Activated CD4-positive, alpha-beta T cell treated with anti-CD3 and anti-CD28 coated beads, Interleukin-2, Interleukin-4, amounts not matched to agents 100 ng/mL and 50 ng/mL, durations not matched to agents 16 hours and 8 hours (primary cell): ENCODE data around the gene ADO.

Source experiments
- DNase-seq: peaks from one replicate; pipeline ENCODE4 v3.0.0-alpha.2; 2020; ENCODE audit warnings: low spot score

Gene ADO

DNA sequence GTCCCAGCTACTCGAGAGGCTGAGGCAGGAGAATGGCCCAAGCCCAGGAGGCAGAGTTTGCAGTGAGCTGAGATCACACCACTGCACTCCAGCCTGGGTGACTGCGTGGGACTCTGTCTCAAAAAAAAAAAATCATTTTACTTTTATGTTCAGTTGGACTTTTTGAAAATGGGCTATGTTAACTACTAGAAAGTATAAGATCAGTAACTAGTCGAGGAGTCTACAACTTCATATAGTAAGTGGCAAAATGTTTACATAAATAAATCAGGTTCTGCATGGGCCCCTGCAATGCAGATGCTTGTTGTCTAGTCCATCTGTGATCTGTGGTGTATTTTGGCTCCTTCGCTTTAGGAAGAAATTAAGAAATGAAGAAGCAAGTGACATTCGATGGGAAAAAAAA is 12.3 kb upstream of the ADO start:
- no peak for DNase-seq

DNA sequence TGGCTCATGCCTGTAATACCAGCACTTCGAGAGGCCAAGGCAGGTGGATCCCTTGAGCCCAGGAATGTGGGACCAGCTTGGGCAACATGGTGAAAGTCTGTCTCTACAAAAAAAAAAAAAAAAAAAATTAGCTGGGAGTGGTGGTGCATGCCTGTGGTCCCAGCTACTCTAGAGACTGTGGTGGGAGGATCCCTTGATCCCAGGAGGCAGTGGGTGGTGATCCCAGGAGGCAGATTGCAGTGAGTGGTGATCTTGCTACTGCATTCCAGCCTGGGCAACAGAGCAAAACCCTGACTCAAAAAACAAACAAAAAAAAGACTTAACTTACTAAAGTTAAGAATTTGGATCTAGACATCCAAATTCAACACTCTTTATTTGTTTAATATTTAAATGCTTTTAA is 10.2 kb upstream of the ADO start:
- DNase-seq: no peak

DNA sequence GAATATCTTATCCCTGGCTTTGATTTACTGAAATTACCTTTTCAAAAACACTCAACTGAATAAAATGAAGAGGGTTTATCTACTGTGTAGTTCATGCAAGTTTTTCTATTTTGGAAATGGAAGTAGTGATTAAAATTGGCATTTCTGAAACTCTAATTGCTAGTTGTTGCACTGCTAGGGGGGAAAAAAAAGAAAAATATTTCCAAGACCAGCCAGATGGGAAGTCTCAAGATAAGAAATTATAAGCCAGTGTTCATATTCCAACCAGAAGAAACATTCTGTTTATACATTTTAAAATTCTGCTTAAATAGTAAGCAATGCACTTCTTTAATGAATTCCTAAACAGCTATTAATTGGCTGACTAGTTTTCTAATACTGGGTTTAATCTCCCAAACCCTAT is 9.4 kb upstream of the ADO start:
- DNase-seq: no peak

DNA sequence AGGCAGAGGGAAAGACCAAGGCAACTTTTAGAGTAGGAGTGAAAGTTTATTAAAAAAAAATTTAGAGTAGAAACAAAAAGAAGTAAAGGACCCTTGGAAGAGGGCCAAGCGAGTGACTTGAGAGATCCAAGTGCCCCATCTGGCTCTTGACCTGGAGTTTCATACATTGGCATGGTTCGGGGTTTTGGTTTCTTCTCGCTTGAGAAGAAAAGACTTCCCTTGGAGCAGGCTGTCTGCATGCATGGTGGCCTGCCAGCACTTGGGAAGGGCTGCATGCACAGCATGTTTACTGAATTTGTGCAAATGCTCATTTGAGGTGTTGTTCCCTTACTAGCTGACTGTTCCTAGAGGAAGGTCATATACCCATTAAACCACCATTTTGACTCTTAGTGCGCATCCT is 8.8 kb upstream of the ADO start:
- DNase-seq: no peak

DNA sequence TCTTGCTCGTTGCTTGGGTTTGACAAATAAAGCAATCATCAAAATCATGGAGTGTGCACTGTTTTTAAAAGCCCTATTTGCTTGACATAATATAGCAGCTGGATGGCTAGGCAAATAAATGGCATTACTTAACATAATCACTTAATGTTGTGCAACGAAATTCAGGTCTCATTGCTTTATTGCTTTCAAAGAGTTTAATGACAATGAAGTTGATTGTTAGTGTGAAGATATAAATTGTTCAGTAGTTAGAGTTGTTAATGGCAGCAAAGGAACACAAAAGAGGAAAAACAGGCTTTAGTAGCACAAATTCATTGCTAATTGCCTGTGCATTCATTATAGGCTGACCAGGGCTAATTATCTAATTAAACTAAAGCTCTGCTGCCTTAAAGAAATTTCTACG is 7.6 kb upstream of the ADO start:
- DNase-seq: no peak

DNA sequence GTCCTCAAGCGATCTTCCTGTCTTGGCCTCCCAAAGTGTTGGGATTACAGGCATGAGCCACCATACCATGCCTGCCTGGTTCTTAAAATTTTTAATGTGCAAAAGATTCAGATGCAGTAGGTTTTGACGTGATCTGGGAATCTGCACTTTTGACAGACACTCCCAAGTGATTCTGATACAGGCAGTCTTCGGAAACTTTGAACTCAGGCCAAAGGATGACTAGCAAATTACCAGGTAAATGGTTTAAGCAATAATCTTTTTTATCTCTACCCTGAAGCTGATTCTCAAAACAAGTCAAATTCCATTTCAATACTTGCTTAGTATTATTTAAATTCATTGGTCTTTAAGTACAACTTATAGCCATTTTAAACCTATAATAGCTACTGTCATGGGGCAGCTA is 2.6 kb upstream of the ADO start:
- no peak for DNase-seq

DNA sequence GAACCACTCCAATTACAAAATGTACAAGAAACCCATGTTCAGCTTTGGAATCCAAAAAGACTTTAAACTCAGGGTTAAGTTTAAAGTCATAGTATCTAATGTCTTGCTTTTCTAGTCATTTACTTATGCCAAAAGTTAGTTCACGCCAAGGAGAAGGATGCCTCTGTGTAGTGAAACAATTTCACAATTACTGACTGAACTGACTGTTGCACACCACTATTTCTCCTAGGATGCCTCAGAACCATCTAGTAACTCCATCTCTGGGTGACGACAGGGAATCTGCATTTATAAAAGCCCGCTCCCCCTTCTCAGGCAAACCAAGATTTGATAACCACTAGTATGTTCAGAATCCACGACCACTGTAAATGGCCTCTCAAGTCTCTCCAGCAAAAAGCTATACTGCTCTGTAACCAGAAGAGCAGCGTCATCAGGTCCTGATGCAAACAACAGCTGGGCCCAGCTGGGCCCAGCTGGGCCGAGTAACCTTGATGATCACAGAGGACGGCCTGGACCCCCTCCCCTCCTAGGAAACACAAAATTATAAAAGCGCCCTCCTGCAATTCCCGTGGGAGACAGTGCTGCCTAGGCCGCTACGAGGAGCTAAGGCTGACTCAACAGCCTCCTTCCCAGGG is 680 bp upstream of the ADO start:
- DNase-seq: no peak

DNA sequence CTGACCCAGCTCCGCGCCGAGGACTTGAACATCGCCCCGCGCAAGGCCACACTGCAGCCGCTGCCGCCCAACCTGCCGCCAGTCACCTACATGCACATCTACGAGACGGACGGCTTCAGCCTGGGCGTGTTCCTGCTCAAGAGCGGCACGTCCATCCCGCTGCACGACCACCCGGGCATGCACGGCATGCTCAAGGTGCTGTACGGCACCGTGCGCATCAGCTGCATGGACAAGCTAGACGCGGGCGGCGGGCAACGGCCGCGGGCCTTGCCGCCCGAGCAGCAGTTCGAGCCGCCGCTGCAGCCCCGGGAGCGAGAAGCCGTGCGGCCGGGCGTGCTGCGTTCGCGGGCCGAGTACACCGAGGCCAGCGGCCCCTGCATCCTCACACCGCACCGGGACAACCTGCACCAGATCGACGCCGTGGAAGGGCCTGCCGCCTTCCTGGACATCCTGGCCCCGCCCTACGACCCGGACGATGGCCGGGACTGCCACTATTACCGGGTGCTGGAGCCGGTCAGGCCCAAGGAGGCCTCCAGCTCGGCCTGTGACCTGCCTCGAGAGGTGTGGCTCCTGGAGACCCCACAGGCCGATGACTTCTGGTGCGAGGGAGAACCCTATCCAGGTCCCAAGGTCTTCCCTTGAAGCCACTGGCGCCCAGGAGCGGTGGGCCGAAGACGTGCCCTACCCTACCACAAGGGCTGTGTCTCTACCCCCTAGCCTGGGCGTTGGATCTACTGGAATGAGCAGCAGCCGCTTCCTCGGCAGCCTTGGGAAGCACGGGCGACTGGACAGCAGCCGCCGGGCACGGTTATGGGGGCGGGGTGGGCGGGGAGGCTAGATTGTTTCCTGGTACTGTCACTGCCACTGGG is 945 bp downstream of the ADO start:
- no peak for DNase-seq

DNA sequence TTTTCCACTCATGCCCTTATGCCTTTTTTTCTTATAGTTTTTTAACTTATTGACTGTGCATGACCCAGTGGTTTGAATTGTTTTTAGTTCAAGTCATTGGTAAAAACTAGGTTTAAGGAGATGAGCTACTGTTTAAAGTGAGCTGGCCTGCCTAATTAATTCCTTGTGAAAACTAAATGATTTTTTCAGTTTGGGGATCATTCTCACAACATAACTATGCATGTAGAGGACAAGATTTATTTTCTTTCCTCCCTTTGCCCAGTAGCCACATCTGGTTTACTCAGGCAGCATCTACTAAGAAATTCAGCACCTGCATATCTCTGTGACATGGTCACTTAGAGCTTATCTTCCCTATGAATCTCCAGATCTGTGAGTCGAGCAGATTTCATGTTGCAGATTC is 1.7 kb downstream of the ADO start:
- no peak for DNase-seq

DNA sequence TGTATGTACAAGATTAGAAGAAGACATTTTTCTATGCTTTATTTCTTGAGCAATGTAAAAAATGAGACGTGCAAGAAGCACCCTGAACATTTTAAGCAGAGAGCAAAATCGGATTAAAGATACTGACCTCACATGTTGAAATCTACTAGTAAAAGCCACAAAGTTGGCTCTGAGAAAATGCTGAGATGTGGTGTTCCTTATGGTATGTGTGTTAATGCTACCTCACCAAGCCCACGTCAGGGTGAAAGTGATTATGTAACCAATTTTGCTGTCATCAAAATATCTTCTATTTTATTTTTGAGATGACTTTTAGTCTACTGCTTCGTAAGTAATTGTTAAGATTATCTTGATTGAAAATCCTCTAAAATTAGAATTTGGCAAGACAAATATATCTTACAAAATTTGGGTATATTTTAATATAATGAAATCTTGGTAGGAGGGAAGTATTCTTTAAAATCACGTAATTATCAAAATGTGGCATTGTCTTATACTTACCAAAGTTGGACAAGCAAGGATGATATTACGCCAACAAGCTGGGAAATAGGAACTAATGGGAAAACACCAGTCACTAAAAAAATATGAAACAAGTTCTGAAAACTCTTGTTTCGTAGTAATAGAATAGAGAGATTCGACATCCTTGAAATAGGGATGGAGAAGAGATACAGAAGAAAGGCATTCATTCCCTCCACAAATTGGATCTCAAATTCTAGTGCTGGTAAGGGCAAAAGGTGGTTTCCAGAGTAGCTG is 5.8 kb downstream of the ADO start:
- no peak for DNase-seq

DNA sequence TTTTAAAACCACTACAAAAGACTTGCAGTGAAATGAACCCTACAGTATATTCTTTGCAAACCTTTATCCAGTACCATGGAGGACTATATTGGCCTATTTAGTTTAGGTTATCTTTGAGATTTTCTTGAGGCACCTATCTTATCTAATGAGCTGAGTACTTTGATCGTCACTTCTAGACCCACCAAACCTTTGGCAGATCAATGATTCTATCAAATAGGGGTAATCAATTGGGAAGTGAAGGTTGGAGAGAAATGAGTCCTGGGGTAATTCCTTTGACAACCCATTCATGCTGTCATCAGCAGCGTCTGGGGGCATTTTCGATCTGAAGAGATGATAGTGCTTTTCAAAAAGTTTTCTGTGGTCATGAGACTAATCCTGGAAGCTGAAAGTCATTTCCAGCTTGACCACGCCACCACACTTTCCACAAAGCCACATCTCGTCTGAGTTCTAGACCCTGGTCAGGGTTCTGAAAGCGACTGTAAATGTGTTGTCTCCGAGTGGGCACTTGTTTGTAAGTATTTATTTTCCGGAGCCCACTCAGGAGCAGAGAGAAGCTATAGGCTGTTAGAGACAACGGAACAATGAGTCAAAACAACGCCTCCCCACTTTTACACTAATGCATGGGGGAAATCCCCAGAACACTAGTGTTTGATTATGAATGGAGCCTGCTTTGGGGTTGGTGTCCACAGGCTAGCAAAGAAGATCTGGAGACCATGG is 6.8 kb downstream of the ADO start:
- DNase-seq: peak; percentile 85

DNA sequence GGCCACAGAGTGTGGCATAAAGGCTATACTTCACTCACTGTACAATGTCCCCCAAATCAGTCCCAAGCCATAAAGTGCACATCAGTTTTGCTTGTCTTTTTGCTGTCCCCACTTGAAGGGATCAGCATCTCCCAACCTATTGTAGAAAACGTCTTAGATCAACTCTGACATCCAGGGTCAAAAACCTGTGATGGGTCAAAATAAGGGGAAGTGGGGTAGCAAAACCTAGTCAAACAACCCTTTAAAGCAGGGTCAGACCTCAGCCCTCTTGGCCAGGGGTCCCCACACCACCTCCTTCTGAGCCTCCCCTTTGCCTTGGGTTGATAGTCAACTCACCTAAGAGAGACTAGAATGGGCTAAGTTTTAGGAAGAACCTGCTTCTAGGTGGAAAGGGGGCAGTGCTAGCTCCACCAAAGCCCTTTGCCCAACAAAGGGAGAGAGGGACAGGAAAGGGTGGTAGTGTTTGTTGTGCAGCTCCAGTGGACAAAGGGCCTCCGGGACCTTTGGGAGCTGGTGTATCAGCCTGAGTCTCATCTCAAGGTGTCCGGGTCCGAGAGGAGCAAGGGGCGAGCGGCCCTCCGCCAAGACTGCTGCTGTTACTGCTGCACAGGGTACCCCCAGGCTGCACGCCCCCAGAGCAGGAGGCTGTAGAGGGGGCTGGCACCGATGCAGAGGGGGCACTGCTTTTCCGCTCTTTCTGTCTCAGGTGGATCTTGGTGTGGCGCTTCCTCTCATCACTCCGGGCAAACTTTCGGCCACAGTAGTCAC is 8.3 kb downstream of the ADO start:
- DNase-seq: no peak

DNA sequence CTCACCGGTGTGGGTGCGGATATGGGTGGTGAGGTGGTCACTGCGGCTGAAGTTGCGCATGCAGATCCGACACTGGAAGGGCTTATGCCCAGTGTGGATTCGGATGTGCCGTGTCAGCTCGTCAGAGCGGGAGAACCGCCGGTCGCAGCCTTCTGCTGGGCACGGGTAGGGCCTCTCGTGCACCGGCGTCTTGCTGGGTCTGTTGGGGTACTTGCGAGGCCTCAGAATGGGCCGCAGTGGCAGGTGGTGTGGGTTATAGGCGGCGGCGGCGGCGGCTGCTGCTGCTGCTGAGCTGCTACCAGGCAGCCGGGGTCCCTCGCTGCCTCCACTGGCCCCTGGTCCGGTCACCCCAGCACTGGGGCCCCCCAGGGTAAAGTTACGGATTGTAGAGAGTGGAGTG is 8.9 kb downstream of the ADO start:
- DNase-seq: no peak

DNA sequence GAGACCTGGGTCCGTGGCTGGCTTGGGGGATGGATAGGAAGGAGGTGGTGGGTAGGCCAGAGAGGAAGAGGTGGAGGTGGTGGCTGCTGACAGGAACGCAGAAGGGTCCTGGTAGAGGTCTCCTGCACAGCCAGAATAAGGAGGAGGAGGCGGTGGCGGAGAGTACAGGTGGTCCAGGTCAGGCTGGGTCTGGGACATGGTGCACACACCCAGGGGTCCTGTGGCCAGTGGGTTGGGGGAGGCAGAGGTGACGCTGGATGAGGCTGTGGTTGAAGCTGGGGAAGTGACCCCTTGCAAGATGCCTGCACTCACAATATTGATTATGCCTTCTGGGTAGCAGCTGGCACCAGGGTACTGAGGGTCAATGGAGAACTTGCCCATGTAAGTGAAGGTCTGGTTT is 9.5 kb downstream of the ADO start:
- no peak for DNase-seq

DNA sequence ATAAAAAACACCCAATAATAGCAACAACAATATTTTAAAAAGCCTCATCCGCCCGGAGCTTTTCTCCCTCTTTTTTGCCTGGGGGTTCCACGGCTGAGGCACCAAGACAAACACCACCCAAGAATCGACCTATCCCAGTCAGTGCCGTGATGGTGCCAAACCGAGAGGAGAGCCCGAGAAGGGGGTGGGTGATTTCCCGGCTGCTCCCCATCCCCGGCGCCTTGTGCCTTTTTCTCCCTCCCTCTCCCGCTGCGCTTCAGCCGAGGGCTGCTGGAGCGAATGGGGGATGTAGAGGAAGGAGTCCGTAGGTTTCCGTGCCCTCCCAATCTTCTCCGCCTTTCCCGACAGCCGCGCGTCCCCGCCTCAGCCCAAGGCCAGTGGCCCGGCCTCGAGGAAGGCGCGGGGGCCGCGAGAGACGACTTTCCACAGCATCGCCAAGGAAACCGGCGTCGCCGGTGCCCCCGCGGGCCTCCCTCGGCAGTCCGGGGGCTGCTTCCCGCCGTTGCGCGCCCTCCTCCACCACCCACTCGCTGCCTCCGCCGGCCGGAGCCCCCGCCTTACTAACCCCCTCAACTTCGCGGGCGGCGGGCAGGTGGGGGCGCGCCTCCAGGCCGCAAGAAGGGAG is 10.3 kb downstream of the ADO start:
- DNase-seq: no peak

DNA sequence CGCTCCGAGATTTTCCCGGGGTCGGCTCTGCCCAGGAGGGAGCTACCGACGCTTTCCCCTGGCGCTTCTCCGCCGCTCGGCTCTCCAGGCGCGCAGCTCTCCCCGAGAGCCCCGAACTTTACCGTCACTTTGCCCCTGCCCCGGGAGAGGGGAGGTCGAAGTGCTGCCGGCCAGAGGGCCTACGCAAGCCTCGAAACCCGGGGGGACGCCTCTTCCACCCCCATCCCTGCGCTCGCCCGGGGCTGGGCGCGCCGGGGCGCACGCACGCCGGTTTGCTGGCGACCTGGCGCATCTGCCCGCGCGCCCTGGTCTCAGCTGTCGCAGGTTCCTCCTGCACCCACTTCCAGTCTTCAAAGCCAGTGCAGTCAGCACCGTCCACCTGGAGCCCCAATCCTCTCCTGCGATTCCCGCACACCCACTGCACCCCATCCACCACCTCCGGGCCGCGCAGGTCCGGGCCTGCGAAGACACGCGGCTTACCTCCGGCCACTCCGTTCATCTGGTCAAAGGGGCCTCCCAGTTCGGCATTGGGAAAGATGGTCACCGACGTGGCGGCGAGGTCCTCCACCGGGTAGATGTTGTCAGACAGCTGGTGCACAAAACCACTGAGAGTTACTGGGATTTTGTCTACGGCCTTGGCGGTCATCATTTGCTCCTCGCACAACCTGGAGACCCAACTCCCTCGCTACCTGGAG is 11.0 kb downstream of the ADO start:
- no peak for DNase-seq

DNA sequence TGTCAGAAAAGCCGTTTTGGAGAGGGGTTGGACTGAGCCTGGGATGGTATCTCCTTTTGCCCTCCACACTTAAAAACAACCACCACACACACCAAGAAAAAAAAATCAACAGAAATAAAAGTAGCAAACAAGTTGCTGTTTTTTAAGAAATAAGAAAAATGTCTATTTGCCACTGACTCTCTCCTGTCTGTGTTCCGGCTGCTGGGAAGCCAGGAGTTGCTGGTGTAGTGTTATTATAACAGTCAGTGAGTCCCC is 11.5 kb downstream of the ADO start:
- DNase-seq: no peak

DNA sequence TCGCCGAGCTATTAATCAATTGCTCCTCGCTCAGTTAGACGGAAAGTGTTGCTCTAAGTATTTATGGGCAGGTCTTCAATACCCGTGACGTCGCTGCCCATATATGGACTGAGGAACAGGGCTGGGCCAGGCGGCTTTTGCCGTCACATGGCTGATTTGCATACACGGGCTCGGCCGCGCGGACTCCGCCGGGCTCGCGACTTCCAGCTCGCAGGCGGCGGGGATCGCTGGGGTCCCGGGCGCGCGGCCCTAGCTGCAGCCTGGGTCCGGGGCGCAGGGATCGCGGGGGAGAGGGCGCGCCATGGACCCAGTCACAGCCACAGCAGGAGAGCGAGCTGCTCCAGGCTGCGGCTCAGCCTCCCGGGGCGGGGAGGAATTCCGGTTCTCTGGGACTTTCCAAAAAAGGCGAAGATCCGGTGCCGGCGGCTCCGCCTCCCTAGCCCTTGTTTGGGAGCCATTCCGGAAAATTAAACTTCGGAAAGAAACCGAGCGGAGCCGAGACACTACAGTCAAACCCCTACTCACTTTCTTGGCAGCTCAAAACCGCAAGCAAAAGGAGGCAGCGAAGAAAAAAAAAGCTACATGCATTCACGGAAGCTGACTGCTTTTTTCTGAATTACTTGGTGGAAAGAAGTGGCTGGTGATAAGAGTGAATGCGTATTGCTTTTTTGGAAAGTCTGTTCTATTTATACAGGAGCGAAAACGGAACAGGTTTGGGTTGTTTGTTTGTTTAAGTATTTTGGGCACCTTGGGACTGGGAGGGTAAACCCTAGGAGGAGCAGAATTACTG is 12.0 kb downstream of the ADO start, which contains the start of gene EGR2:
EGR2 (minus strand) TSS at position 36 of the 790 bp plus-strand sequence. CDS start 337 bp downstream, outside the sequence.
- peak; percentile 98 for DNase-seq

DNA sequence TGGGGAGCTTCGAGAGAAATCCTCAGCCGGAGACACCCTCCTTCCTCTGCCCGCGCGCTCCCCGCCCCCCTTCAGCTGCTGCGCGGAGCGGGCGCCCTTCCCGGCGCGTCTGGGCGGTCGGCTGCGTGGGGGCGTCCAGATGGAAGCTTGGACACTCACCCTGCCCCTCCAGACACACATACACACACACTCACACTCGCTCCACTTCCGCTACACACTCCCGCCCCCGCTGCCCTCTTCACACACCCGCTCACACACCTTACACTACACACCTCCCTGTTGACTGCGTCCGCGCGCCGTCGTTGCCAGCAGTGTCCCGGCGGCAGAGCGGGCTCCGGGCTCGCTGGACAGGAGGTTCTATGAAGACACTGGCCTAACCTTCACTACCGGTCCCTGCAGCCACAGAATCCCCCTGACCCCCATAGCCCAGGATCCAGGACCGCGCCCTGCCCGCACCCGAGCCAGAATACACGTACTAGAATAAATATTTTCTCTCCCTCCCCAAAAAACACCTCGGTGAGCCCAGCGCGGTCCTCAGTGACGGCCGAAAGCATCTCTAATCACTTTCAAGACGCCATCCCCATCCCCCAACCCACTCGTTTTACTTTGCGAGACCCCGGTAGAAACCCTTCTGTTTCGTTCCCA is 12.7 kb downstream of the ADO start:
- no peak for DNase-seq
